ENCODE results near the gene CCL25.

DNA sequence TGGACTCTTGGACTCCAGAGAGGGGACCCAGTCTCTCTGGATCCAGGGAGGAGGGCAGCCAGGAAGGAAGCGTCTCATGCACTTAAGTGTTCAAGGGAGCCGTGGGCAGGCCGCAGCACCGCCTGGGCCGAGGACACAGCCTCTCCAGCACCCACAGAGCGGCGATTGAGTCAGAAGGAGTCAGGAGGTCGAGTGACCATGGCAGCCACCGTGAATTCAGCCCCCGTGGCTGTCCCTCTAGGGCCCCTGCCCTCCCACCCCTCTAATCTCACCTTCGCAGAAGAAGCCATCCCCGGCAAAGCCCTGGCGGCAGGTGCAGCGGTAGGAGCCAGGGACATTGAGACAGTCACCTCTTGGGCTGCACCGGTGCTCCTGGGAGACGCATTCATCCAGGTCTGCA is 58.8 kb downstream of the CCL25 start:
- no peak for TF ChIP-seq EP300 (conservative IDR thresholded peaks at IDR 0.05; ENCODE audit: poor library complexity, severe bottlenecking)
- TF ChIP-seq, protein P1, sequence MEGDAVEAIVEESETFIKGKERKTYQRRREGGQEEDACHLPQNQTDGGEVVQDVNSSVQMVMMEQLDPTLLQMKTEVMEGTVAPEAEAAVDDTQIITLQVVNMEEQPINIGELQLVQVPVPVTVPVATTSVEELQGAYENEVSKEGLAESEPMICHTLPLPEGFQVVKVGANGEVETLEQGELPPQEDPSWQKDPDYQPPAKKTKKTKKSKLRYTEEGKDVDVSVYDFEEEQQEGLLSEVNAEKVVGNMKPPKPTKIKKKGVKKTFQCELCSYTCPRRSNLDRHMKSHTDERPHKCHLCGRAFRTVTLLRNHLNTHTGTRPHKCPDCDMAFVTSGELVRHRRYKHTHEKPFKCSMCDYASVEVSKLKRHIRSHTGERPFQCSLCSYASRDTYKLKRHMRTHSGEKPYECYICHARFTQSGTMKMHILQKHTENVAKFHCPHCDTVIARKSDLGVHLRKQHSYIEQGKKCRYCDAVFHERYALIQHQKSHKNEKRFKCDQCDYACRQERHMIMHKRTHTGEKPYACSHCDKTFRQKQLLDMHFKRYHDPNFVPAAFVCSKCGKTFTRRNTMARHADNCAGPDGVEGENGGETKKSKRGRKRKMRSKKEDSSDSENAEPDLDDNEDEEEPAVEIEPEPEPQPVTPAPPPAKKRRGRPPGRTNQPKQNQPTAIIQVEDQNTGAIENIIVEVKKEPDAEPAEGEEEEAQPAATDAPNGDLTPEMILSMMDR (IDR thresholded peaks at IDR 0.05; ENCODE audit: poor library complexity, severe bottlenecking), result no peak
- TF ChIP-seq EZH2 (IDR thresholded peaks at IDR 0.05; ENCODE audit: borderline replicate concordance, insufficient read depth, low read length, poor library complexity, severe bottlenecking), result no peak
